Activated CD8-positive, alpha-beta memory T cell treated with anti-CD3 and anti-CD28 coated beads, Interleukin-2, amount 50 U/mL, for 24 hours (primary cell): Measurements from ENCODE around the gene C2orf74.
"Not testable (repeated sequence)": the region's sequence is repeated elsewhere in the genome, so short reads cannot be mapped to it uniquely, and the experiment has no call there.

ENCODE experiments used
- DNase-seq: peaks from one replicate; pipeline ENCODE4 v3.0.0-alpha.2; 2020; ENCODE audit errors: extremely low read depth

Gene C2orf74

DNA sequence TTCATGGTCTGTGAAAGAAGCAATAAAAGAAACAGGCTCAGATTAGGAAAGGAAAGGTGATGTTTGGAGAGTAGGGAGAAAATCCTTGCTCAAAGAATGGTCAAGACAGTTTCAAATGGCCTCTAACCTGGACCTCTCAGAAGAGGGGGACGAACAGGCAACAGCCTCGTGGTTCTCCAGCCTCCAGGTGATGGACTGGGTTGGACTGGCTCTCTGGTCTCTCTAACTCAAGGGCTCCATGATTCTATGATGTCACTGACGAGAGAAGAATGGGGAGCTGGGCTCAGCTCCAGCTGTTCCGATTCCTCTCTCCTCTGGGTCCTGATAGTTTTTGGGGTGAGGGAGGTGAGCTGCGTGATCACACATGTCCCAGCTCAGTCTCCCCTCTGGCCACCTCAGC, at the start of gene C2orf74:
Gene C2orf74 (plus strand): TSS at position 301 of the 400 bp plus-strand sequence. CDS start 327 bp downstream, outside the sequence.
- DNase-seq, result no peak

DNA sequence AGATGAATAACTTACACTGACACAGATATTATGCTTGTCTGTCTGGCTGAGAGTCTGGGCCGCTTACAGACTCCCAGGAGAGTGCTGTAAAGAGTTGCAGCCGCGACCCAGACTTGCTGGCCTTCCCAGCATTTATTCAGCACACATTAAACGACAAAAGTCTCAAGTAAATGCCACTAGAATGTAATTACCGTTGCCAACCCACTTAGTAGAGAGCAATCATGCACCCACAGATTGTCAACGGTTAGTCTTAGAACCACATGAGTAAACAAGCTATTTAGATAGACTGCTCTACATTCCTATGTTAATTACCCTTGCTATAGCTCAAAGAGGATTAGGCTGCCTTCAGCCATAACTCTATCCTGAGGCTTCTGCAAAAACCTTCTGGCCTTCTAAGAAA, 47.8 kb upstream of the C2orf74 start:
- DNase-seq, result no peak

DNA sequence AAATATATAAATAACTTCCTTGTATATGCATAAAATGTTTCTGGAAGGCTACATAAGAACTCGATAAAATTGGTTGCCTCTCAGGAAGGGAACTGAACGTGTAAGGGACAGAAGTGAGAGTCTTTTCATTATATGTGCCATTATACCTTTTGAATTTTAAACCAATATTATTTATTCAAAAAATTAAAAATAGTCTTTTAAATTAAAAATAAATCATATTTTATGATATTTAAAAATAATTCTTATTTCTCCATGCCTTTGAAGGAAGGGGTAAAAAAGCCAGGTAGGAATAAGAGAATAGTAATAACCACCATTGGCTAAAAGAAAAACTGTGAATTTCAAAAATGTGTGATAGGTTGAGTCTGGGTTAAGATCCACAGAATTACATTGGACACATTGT, 45.7 kb upstream of the C2orf74 start:
- no peak for DNase-seq

DNA sequence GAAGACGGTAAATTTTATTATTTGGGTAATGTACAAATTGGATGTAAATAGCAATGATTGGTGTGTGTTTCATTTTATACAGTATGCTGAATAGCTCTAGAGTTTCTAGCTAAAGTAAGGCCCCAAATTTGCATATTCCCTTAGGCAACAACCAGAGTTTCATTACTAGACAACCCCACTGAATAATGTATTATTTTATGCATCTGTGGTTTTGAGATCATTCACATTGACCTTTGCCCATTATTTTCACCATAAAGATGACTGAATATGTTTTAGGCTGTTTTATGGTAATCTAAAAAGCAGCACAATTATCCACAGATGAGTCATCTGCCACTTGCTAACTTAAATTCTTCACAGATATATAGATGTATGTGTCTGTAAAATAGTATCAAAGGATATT, 44.5 kb upstream of the C2orf74 start:
- no peak for DNase-seq

DNA sequence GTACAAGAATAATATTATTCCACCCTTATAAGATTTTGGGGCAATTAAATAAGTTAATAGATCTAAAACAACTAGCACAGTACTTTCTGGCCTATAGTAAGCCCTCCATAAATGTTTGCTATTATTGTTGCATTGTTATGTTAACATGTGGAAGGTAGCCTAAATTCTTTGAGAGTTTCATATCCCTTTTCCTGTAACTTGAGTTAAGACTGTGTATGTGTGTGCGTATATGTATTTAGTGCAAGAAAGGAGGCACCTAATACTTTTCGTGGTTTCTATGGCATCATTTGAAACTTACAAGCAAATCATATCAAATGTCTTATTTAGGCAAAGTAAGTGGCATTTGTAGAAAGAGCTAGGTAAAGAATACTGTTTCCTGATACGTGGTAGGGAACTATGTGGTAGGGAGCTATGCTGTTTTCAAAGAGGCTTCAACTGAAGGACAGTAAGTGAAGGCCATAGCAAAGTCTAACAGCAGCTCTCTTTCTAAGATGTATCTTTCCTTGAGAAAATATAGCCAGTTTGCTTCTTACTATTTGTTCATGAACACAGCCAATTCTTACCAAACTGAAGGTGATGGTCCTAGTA, 36.8 kb upstream of the C2orf74 start:
- no peak for DNase-seq

DNA sequence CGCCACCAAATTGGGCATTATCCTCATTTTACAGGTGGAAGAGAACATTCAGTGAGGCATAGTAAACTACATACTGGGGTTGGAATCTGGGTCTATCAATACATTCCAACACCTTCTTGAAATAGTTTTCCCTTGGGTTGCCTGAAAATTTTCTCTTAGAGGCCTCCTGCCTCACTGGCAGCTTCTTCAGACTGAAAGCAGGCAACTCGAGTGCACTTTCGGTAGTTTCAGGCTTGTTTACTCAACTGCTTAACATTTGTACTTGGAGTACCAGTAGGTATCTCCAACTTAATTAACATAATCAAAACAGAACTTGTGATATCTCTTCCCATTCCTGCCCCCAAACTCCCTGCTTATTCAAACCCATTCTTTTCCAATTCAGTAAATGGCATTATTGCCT, 36.2 kb upstream of the C2orf74 start:
- DNase-seq, result no peak

DNA sequence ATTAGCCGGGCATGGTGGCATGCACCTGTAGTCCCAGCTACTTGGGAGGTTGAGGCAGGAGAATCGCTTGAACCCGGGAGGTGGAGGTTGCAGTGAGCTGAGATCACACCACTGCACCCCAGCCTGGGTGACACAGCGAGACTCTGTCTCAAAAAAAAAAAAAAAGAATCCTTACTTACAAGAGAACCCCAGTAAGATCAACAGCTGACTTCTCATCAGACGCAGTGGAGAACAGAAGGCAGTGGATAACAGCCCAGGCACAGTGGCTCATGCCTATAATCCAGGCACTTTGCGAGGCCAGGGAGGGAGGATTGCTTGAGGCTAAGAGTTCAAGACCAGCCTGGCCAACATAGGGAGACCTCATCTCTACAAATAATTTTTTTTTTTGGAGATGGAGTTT, 33.9 kb upstream of the C2orf74 start:
- DNase-seq, result not testable (repeated sequence)

DNA sequence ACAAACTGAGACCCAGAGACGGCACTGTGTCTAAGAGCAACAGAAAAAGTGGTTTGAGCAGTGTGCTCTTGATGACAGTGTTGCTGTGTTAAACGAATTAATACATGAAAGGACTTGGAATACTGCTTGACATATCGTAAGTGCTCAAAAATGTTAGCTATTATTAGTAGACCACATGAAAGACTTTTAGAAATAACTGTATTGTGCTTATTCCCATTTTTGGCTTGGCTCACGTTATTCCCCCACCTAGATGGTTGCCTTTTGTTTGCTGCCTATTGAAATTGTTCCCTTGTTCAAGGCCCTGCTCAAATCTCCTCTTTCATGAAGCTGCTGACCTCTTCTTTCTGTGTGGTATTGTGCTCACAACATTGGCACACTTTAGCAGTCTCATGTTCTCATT, 27.8 kb upstream of the C2orf74 start:
- no peak for DNase-seq

DNA sequence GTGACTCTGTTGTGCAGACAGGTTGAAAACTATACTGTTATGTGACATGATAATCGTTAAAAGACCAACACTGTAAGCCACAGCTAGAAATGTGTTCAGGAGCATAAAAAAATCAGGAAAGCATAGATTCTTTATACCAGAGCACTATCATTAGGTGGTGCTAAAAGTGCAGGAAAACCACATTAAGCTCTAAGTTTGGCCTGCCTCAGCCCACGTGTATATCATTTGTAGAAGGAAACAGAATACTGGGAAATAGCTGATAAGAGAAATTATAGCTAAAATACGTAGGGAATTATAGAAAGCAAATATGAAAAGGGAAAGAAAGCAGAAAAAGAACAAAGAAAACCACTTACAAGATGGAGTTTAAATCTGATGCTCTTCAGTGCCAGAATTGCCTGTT, 26.5 kb upstream of the C2orf74 start:
- no peak for DNase-seq

DNA sequence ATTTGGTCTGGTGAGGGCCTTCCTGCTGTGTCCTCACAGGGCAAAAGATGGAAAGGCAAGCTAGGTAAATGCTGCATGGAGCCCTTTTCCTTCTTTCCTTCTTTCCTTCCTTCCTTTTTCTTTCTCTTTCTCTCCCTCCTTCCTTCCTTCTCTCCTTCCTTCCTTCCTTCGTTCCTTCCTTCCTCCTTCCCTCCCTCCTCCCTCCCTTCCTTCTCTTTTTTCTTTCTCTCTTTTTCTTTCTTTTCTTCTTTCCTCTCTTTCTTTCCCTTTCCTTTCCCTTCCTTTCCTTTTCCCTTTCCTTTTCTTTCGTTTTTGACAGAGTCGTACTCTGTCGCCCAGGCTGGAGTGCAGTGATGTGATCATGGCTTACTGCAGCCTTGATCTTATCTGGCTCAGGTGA, 23.1 kb upstream of the C2orf74 start:
- no peak for DNase-seq

DNA sequence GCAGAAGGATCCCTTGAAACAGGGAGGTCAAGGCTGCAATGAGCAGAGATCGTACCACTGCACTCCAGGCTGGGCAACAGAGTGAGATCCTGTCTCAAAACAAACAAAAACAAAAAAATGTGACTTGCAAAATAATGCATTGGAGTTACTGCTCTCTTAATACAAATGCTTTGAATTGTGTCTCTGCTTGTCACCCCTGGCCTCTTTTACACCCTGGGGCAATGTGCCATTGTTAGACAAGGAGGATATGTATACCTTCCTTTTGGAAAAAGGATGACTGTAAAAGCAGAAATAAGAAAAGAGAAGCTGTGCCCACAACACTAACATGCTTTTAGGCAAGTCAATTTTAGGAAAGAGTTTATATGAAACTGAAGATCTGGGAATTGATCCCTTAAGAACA, 20.8 kb upstream of the C2orf74 start:
- no peak for DNase-seq

DNA sequence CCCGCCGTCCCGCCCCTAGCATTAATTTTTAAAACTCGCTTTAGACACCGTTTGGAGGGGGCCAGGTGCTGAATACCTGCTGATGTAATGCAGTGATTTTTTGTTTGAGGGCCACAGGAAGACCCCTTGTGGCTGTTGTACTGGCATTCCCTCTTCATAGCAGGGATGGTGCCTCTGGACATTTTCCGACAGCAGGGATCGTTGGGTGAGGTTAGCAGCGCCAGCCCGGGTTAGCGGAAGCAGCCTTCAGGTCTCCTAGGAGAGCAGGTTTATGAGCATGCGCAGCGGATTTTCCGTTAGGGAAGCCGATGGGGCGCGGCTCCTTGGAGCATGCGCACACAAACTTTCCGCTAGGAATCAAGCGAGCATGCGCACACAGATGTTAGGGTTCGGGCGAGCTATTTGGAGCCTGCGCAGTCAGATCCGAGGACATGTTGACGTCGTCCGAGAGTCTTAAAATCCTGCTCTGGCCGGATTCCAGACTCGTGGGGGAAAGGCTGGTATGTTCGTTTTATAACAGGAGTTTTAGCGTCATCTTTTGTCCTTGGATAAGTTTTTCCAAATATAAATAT, 17.2 kb upstream of the C2orf74 start:
- peak; percentile 85 for DNase-seq

DNA sequence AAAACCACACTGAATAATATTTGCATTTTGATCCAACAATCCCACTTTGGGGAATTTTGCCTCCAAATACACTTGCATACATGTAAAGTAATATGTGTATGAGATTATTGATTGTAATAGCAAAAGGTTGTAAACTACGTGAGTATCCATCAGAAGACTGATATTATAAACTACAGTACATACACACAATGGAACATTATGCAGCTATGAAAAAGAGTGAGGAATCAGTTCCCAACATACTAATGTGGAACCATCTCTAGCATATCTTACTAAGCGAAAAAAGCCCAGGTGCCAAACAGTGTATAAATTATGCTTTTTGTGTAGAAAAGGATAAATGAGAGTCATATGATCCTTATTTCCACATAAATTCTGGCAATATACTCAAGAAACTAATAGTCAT, 16.0 kb upstream of the C2orf74 start:
- no peak for DNase-seq

DNA sequence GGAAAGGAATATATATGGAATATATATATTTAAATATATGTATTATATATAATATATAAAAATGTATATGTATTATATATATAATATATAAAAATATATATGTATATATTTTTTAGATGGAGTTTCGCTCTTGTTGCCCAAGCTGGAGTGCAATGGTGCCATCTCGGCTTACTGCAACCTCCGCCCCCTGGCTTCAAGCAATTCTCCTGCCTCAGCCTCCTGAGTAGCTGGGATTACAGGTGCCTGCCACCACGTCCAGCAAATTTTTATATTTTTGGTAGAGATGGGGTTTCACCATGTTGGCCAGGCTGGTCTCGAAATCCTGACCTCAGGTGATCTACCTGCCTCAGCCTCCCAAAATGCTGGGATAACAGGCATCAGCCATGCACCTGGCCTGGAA, 13.9 kb upstream of the C2orf74 start:
- DNase-seq, result not testable (repeated sequence)

DNA sequence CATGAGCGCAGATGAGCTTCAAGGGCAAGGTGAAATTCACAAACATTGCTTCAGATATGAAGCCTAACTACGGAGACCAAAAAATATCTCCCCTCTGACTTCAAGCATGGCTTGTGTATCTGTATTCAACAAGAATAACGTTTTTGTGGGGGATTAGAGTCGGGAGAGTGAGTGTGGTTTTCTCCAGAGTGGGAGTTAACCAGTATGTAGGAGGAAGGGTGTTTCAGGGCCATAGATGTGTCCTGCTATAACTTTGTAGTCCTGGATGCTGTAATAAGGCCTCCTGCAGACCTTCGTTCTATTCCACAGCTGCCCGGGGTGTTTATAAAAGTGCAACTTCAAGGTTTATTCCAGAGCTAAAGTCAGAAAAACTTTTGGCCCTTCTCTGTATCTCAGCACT, 12.9 kb upstream of the C2orf74 start:
- DNase-seq, result no peak

DNA sequence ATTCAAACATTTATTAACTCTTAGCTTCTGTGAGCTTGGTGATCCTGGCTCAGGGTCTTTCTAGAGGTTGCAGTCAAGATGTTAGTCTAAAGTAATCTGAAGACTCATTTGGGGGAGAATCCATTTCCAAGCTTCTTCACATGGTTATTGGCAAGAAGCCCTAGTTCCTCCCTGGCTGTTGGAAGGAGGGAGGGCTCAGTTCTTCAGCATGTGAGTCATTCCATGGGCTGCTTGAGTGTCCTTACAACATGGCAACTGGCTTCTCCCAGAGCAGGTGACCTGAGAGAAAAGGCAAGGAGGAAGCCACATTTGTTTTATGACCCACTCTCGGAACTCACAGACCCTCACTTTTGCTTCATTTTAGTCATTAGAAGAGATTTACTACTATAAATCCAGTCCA, 10.6 kb upstream of the C2orf74 start:
- no peak for DNase-seq

DNA sequence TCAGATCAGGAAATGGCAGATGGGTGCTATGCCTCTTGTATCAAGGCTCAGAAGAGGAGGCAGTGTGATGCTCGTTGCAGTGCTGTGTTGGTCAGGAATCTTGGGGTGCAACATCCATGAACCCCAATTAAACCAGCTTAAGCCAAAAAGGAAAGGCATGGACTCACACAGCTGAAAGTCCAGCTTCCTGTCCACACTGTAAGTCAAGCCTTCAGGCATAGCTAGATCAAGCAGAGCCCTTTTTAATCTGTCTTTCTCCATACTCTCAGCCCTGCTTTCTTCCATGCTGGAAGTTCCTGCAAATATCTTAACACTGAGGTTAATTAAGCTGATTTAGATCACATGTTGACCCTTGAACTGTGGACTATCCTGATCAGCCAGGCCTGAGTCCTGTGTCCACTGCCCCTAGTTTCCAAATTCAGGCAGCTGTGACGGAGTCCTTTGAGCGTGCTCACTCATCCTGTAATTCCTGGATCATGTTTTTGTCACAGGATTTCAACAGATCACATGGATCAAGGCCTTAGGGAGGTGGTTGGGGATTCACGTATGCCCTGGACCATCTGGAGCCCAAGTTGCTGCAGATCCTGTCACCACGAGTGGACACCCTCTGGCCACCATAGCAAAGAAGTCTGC, 4.5 kb upstream of the C2orf74 start:
- DNase-seq, result no peak

DNA sequence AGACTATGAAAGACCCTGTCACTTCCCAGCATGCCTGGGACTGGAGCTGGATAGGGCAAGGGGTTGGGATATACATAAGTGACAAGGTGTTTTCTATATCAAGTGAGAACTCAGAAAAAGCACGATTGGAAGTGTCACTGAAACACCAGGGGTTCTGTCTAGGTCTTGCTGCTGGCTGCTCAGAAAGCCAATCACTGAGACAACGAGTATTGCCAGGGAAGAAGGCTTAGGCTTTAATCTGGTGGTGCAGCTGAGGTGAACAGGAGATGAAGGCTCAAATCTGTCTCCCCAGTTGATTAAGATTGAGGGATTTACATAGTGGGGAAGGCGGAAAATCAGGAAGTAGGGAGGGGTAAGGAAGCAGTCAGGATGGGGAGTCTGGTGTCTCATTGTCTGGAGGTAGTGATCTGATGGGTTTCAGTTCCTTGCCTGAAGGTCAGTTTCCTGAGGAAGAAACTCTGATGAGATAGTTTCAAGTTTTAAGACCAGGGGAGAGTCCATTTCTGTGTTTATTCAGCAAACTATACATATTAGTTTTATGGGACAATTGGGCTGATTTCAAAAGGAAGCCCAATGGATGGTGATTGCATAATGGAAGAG, 3.5 kb upstream of the C2orf74 start:
- no peak for DNase-seq

DNA sequence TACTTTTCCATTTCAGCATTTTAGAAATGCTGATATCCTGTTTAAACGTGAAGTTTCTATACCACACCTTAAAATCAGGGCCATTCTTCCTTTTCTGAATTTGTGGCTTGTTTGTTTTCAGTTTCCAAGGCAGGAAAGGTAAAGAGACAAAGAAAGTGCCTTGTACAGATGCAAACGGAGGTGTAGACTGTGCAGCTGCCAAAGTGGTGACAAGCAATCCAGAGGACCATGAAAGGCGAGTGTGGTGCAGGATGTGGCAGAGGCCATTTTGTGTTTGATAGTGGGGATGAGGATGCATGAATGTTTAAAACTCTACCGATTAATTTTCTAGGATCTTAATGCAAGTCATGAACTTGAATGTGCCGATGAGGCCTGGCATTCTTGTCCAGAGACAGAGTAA, 733 bp downstream of the C2orf74 start:
- no peak for DNase-seq

DNA sequence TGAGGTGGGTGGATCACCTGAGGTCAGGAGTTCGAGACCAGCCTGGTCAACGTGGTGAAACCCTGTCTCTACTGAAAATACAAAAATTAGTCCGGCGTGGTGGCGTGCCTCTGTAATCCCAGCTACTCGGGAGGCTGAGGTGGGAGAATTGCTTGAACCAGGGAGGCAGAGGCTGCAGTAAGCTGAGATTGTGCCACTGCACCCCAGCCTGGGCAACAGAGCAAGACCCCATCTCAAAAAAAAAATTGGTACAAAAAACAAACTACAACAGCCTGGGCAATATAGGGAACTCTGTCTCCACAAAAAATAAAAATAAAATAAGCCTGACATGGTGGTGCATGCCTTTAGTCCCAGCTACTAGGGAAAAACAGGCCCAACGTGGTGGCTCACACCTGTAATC, 3.1 kb downstream of the C2orf74 start:
- DNase-seq, result not testable (repeated sequence)

DNA sequence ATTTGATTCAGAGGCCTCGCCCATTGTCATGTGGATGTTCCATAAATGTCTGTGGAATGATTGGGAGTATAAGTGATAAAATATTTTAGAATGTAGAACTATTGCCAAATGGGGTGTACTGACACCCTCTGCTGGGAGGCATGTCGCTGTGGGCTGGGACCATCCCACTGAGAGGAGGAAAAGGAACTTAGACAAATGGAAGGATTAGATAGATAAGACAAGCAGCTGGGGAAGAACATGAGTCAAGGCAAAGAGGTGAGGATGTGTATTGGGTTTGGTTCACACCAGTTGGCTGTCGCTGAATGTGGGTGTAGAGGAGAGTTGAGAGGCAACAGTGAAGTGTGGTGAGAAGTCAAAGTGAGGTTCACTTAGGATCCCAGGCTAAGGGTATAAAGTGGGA, 4.0 kb downstream of the C2orf74 start:
- no peak for DNase-seq

DNA sequence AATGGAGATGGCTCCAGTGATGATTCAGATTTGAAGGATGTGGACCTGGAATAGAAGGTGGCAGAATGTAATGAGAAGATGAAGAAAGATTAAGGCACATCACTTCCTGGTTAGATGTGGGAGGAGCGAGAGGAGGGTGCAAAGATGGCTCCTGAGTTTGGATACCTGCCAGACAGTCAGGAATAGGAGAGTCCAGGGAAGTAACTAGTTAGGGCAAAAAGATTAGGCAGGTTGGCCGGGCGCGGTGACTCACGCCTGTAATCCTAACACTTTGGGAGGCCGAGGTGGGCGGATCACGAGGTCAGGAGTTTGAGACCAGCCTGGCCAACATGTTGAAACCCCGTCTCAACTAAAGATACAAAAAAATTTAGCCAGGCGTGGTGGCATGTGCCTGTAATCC, 5.6 kb downstream of the C2orf74 start:
- no peak for DNase-seq

DNA sequence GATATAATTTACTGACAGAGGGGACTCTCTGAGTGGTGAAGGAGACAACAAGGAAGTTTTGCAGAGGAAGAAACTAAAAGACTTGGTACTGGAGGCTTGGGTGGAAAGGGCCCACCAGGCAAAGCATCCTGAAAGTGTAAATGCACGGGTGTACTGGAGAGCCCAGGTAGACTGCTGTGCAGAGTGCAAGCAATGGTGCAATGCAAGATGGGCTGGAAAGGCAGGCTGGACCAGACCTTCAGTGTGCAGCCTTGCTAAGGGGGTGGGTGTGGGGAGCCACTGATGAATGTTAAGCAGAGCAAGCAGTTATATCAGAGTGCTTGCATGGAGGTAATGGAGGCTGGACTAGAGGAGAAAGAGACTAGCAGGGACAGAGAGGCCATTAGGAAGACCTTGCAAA, 10.7 kb downstream of the C2orf74 start:
- DNase-seq, result no peak
